ENCODE results near the gene GRK2. TPM values are rescaled to one million over a fixed set of nuclear protein-coding genes. Genes with fewer than 3 reads are reported as not detected.

The GRK2 gene
- total and polyA plus RNA-seq, 2 of the 13 experiments (the other 11 are each of a cell fraction or from before 2014, with no cell fraction given): 31.3 to 42.4 TPM

GRCh38 chr11:67317205-67317887, 51.1 kb downstream of the GRK2 start (continued):
- TF ChIP-seq ATF4 (CRISPR knock-in tag; IDR thresholded peaks at IDR 0.05): no peak; a peak in 1 of 4 replicates
- TF ChIP-seq, protein P1, sequence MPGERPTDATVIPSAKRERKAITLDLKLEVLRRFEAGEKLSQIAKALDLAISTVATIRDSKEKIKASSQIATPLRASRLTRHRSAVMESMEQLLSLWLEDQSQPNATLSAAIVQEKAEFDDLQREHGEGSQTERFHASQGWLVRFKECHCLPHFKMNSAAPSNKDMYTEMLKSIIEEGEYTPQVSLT (CRISPR knock-in tag; IDR thresholded peaks at IDR 0.05; ENCODE audit: borderline replicate concordance, low read depth): no peak
- TF ChIP-seq, protein P2, sequence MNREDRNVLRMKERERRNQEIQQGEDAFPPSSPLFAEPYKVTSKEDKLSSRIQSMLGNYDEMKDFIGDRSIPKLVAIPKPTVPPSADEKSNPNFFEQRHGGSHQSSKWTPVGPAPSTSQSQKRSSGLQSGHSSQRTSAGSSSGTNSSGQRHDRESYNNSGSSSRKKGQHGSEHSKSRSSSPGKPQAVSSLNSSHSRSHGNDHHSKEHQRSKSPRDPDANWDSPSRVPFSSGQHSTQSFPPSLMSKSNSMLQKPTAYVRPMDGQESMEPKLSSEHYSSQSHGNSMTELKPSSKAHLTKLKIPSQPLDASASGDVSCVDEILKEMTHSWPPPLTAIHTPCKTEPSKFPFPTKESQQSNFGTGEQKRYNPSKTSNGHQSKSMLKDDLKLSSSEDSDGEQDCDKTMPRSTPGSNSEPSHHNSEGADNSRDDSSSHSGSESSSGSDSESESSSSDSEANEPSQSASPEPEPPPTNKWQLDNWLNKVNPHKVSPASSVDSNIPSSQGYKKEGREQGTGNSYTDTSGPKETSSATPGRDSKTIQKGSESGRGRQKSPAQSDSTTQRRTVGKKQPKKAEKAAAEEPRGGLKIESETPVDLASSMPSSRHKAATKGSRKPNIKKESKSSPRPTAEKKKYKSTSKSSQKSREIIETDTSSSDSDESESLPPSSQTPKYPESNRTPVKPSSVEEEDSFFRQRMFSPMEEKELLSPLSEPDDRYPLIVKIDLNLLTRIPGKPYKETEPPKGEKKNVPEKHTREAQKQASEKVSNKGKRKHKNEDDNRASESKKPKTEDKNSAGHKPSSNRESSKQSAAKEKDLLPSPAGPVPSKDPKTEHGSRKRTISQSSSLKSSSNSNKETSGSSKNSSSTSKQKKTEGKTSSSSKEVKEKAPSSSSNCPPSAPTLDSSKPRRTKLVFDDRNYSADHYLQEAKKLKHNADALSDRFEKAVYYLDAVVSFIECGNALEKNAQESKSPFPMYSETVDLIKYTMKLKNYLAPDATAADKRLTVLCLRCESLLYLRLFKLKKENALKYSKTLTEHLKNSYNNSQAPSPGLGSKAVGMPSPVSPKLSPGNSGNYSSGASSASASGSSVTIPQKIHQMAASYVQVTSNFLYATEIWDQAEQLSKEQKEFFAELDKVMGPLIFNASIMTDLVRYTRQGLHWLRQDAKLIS (CRISPR knock-in tag; IDR thresholded peaks at IDR 0.05): no peak
- peak; percentile 56; the same call in 1 of the 2 replicates for TF ChIP-seq HOXA3 (CRISPR knock-in tag; IDR thresholded peaks at IDR 0.05)
- TF ChIP-seq ZNF501 (CRISPR knock-in tag; IDR thresholded peaks at IDR 0.05): peak; percentile 98
- TF ChIP-seq ZNF607 (CRISPR knock-in tag; IDR thresholded peaks at IDR 0.05; ENCODE audit: borderline replicate concordance): peak; percentile 71; the same call in 1 of the 2 replicates
- peak; percentile 57 for TF ChIP-seq POGK (CRISPR knock-in tag; conservative IDR thresholded peaks at IDR 0.05)
- TF ChIP-seq SAP130 (CRISPR knock-in tag; IDR thresholded peaks at IDR 0.05; ENCODE audit: low read depth): peak; percentile 78
- peak; percentile 75; the same call in 1 of the 2 replicates for TF ChIP-seq ERF (CRISPR knock-in tag; IDR thresholded peaks at IDR 0.05)
- TF ChIP-seq NKX3-1 (CRISPR knock-in tag; IDR thresholded peaks at IDR 0.05): no peak
- TF ChIP-seq HOXD1 (CRISPR knock-in tag; IDR thresholded peaks at IDR 0.05): peak; percentile 83; the same call in 1 of the 2 replicates
- TF ChIP-seq PRPF4 (IDR thresholded peaks at IDR 0.05; ENCODE audit: low read depth, low read length, poor library complexity, severe bottlenecking): no peak
- TF ChIP-seq XRCC5 (optimal IDR thresholded peaks at IDR 0.05; ENCODE audit: low read length): peak; percentile 80
- TF ChIP-seq ZBTB21 (CRISPR knock-in tag; IDR thresholded peaks at IDR 0.05): no peak
- no peak for TF ChIP-seq PTBP1 (IDR thresholded peaks at IDR 0.05; ENCODE audit: low read depth, low read length, poor library complexity, severe bottlenecking)
- no peak for TF ChIP-seq DNMT3B (CRISPR knock-in tag; conservative IDR thresholded peaks at IDR 0.05)
- TF ChIP-seq MAF1 (CRISPR knock-in tag; IDR thresholded peaks at IDR 0.05; ENCODE audit: borderline replicate concordance): no peak
- no peak for TF ChIP-seq SP2 (CRISPR knock-in tag; IDR thresholded peaks at IDR 0.05)
- no peak for TF ChIP-seq ZFP41 (CRISPR knock-in tag; IDR thresholded peaks at IDR 0.05; ENCODE audit: borderline replicate concordance)

Measured in HepG2 (cell line).